K562 (cell line): ENCODE measurements around the gene SLC6A6. TPM values are rescaled to one million over a fixed set of nuclear protein-coding genes. Genes with fewer than 3 reads are reported as not detected.

ENCODE experiments used
- ADNP ChIP-seq: fragments of 200-800 bp; sonication (Bioruptor generic); IDR thresholded peaks from 2 replicates; pipeline ENCODE4 v1.6.1; 2016; ENCODE audit warnings: missing genetic modification characterization, missing compliant biosample characterization
- BRD4 ChIP-seq: fragments of 200-600 bp; sonication (generic); IDR thresholded peaks from 2 replicates; pipeline ENCODE4 v1.6.1; 2017; ENCODE audit warnings: inconsistent platforms
- DACH1 ChIP-seq: fragments of 450-650 bp; IDR thresholded peaks from 2 replicates; pipeline ENCODE4 v1.6.1; 2018; ENCODE audit not compliant: partially characterized antibody
- MGA ChIP-seq: fragments of 450-650 bp; IDR thresholded peaks from 2 replicates; pipeline ENCODE4 v1.6.1; 2016; ENCODE audit warnings: mild to moderate bottlenecking, moderate library complexity
- POLR2AphosphoS2 ChIP-seq: IDR thresholded peaks from 2 replicates; pipeline ENCODE4 v1.6.1; 2012; ENCODE audit warnings: low read length, improper control_type of control experiment
- RBBP5 ChIP-seq: fragments of 200-600 bp; sonication (generic); IDR thresholded peaks from 2 replicates; pipeline ENCODE4 v1.6.1; 2012; ENCODE audit warnings: borderline replicate concordance, mild to moderate bottlenecking, low read length, control low read depth, inconsistent platforms; ENCODE audit not compliant: insufficient read depth, poor library complexity, severe bottlenecking
- SOX6 ChIP-seq: fragments of 450-650 bp; IDR thresholded peaks from 2 replicates; pipeline ENCODE4 v1.6.1; 2014; ENCODE audit warnings: mild to moderate bottlenecking
- TBP ChIP-seq: optimal IDR thresholded peaks from 2 replicates; pipeline ENCODE3; 2011; ENCODE audit warnings: low read depth, low read length, improper control_type of control experiment
- ZMIZ1 ChIP-seq, 2 experiments: fragments of 150-350 bp in 1 of 2; IDR thresholded peaks; 2 replicates each; pipeline ENCODE4 v1.6.1; 2012 to 2016; ENCODE audit warnings: low read depth in 2 of 2, low read length in 2 of 2, mild to moderate bottlenecking in 1 of 2, moderate library complexity in 1 of 2
- ZNF639 ChIP-seq, 2 experiments: fragments of 200-800 bp in 1 of 2; sonication (Bioruptor generic) in 1 of 2; sonication (generic) in 1 of 2; formaldehyde crosslinking in 1 of 2; IDR thresholded peaks in 1 of 2; conservative IDR thresholded peaks in 1 of 2; 2 replicates each; pipeline versions ENCODE4 v1.5.0 to v1.6.1; 2016 to 2020; ENCODE audit warnings: missing compliant biosample characterization in 1 of 2, missing genetic modification characterization in 1 of 2, missing genetic modification reagents in 1 of 2
- ZNF644 ChIP-seq: fragments of 200-800 bp; sonication (Bioruptor generic); IDR thresholded peaks from 2 replicates; pipeline ENCODE4 v1.6.1; 2016; ENCODE audit warnings: low read depth, missing genetic modification characterization, missing compliant biosample characterization
- polyA plus RNA-seq, 8 experiments: library from polyadenylated mRNA; depleted of rRNA in 4 of 8; stranded (reverse) in 5 of 8; unstranded in 3 of 8; fragments of >200 nt; fragmentation: Nextera tagmentation in 2 of 8; fragmentation: Illumina TruSeq in 1 of 8; extraction: Ambion mirVana in 2 of 8; extraction: Trizol in 1 of 8; gene quantifications; 2 replicates each; pipeline versions ENCODE4 v1.2.1 to v1.2.3, GENCODE V29; 2011 to 2014; ENCODE audit warnings: inconsistent platforms in 1 of 8, missing spikeins in 1 of 8
- total RNA-seq, 7 experiments: library from RNA; depleted of rRNA in 6 of 7; stranded (reverse); fragments of >200 nt in 6 of 7; fragmentation: Illumina TruSeq in 2 of 7; extraction: Trizol in 2 of 7; gene quantifications; 2 replicates each; pipeline versions ENCODE4 v1.2.1 to v1.2.3, GENCODE V29; 2011 to 2021; ENCODE audit warnings: low replicate concordance in 1 of 7

The SLC6A6 gene
- total and polyA plus RNA-seq, 9 of the 15 experiments (the other 6 are each of a cell fraction or from before 2014, with no cell fraction given): 12.3 to 203 (median 93.2) TPM

- TF ChIP-seq ZNF639 (CRISPR knock-in tag; conservative IDR thresholded peaks at IDR 0.05 in 1 of 2, IDR thresholded peaks at IDR 0.05 in 1 of 2) (no peak), DACH1 (peak; percentile 17), MGA (no peak), BRD4 (no peak), SOX6 (no peak), ZMIZ1 (IDR thresholded peaks at IDR 0.05; ENCODE audit: low read depth in 2 of 2, low read length in 2 of 2) (no peak), ZNF644 (no peak), TBP (no peak), POLR2AphosphoS2 (no peak), RBBP5 (no peak), ADNP (peak; percentile 95)
These were observed 20.9 kb downstream of the SLC6A6 start (continued) for GRCh38 chr3:14423197-14423743.
